Liver (tissue), 3 donors: ENCODE measurements around the gene MTM1.

Source experiments
- CTCF ChIP-seq: fragments of 150-350 bp; IDR thresholded peaks from 2 replicates; pipeline ENCODE4 v1.5.1; 2017; ENCODE audit warnings: improper control_type of control experiment, low read depth, low read length; ENCODE audit not compliant: missing input control
- GABPA ChIP-seq, 2 donors: IDR thresholded peaks in 1 of 2; conservative IDR thresholded peaks in 1 of 2; 2 replicates each; pipeline ENCODE4 v1.6.1; 2016; ENCODE audit warnings: antibody characterized with exemption in 2 of 2, mild to moderate bottlenecking in 1 of 2, moderate library complexity in 1 of 2
- RAD21 ChIP-seq, 2 donors: IDR thresholded peaks; 2 replicates each; pipeline ENCODE4 v1.6.1; 2016; ENCODE audit warnings: antibody characterized with exemption in 2 of 2, mild to moderate bottlenecking in 2 of 2
- donor health status: healthy.
- donor health status: healthy.

GRCh38 chrX:150572206-150572605 lies 3.8 kb downstream of the MTM1 start:
- TF ChIP-seq RAD21 (IDR thresholded peaks at IDR 0.05) (no peak), CTCF (no peak), GABPA (IDR thresholded peaks at IDR 0.05 in 1 of 2, conservative IDR thresholded peaks at IDR 0.05 in 1 of 2) (no peak)
